Measurements from ENCODE around the gene SH3RF3. TPM values are rescaled to one million over a fixed set of nuclear protein-coding genes. Genes with fewer than 3 reads are reported as not detected.

The SH3RF3 gene
- total RNA-seq, 1 experiment from 2014 or later = 4.9 TPM

DNA sequence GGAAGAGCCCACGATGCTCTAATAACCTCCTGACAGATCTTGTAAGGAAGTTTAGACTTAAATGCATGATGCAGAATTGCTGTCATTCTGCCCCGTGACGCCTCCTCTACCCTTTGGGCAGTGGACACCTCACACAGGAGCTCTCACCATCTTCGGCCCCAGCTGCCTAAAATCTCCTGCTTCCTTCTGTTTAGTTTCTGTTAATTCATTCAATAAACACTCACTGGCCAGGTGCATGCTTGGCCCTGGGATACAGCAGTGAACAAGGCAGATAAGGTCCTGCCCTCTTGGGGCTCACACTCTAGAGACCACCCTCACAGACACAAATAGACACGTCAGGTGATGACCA, 403.7 kb downstream of the SH3RF3 start:
- Histone ChIP-seq H3K27me3 (ENCODE audit: control insufficient read depth, insufficient read depth, low read length) (no peaks in the 10 kb centered on the region), H3K4me1 (ENCODE audit: control insufficient read depth, insufficient read depth, low read length) (no peaks in the 10 kb centered on the region), H3K4me3 (ENCODE audit: low read depth in 2 of 2, low read length in 2 of 2) (no peak overlapping the region), H3K9me3 (ENCODE audit: control insufficient read depth, insufficient read depth, low read depth, low read length) (no peaks in the 10 kb centered on the region), H3K27ac (ENCODE audit: low read length) (no peak overlapping the region), H3K36me3 (ENCODE audit: control insufficient read depth, insufficient read depth, low read length) (no peaks in the 10 kb centered on the region)
- TF ChIP-seq SIN3A (IDR thresholded peaks at IDR 0.05; ENCODE audit: borderline replicate concordance, insufficient read depth, low read depth, low read length) = no peak
- TF ChIP-seq, protein P1, sequence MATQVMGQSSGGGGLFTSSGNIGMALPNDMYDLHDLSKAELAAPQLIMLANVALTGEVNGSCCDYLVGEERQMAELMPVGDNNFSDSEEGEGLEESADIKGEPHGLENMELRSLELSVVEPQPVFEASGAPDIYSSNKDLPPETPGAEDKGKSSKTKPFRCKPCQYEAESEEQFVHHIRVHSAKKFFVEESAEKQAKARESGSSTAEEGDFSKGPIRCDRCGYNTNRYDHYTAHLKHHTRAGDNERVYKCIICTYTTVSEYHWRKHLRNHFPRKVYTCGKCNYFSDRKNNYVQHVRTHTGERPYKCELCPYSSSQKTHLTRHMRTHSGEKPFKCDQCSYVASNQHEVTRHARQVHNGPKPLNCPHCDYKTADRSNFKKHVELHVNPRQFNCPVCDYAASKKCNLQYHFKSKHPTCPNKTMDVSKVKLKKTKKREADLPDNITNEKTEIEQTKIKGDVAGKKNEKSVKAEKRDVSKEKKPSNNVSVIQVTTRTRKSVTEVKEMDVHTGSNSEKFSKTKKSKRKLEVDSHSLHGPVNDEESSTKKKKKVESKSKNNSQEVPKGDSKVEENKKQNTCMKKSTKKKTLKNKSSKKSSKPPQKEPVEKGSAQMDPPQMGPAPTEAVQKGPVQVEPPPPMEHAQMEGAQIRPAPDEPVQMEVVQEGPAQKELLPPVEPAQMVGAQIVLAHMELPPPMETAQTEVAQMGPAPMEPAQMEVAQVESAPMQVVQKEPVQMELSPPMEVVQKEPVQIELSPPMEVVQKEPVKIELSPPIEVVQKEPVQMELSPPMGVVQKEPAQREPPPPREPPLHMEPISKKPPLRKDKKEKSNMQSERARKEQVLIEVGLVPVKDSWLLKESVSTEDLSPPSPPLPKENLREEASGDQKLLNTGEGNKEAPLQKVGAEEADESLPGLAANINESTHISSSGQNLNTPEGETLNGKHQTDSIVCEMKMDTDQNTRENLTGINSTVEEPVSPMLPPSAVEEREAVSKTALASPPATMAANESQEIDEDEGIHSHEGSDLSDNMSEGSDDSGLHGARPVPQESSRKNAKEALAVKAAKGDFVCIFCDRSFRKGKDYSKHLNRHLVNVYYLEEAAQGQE (IDR thresholded peaks at IDR 0.05; ENCODE audit: insufficient read depth in 1 of 2, low read depth in 2 of 2, low read length in 1 of 2) = no peak
- TF ChIP-seq TCF7L2 (IDR thresholded peaks at IDR 0.05; ENCODE audit: low read depth, low read length) = no peak
- no peak for TF ChIP-seq POLR2AphosphoS5 (IDR thresholded peaks at IDR 0.05; ENCODE audit: low read depth, low read length)
- TF ChIP-seq, protein P2, sequence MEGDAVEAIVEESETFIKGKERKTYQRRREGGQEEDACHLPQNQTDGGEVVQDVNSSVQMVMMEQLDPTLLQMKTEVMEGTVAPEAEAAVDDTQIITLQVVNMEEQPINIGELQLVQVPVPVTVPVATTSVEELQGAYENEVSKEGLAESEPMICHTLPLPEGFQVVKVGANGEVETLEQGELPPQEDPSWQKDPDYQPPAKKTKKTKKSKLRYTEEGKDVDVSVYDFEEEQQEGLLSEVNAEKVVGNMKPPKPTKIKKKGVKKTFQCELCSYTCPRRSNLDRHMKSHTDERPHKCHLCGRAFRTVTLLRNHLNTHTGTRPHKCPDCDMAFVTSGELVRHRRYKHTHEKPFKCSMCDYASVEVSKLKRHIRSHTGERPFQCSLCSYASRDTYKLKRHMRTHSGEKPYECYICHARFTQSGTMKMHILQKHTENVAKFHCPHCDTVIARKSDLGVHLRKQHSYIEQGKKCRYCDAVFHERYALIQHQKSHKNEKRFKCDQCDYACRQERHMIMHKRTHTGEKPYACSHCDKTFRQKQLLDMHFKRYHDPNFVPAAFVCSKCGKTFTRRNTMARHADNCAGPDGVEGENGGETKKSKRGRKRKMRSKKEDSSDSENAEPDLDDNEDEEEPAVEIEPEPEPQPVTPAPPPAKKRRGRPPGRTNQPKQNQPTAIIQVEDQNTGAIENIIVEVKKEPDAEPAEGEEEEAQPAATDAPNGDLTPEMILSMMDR (IDR thresholded peaks at IDR 0.05) = no peak
- ChIA-PET CTCF (no interaction called here), POLR2A (no interaction called here)
- ATAC-seq = no peak
- no TSS peak for BruUV-seq (replicated peaks)
- no peak for DNase-seq (ENCODE audit: low read depth, low spot score)
- in situ Hi-C loops (cut with HindIII; ENCODE audit: low pct_unique_long_range_greater_than_20kb, low sequenced_read_pairs) = no loop called here
- intact Hi-C loops (cut with micrococcal nuclease; ENCODE audit: unreplicated experiment) = no loop called here

DNA sequence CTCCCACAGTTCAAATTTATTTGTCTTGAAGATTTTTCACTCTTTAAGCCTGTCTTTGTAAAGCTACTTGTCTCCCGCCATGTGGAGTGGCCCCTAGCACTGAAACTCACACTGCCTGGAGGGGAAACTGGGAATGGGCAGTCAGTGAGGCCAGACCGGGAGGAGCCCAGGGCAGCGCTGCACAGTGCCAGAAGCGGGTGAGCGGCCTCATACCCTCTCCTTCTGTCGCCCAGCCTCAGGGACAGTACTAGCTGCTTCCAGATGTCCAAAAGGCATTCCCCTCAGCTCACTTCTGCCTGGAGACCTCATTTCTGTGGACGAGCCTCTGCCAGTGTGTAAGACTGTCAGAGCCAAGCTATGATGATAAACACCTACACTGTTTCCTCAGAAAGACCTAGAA, 404.8 kb downstream of the SH3RF3 start:
- Histone ChIP-seq H3K27me3 (ENCODE audit: control insufficient read depth, insufficient read depth, low read length) (no peaks in the 10 kb centered on the region), H3K4me1 (ENCODE audit: control insufficient read depth, insufficient read depth, low read length) (no peaks in the 10 kb centered on the region), H3K36me3 (ENCODE audit: control insufficient read depth, insufficient read depth, low read length) (no peaks in the 10 kb centered on the region), H3K9me3 (ENCODE audit: control insufficient read depth, insufficient read depth, low read depth, low read length) (no peaks in the 10 kb centered on the region), H3K4me3 (ENCODE audit: low read depth in 2 of 2, low read length in 2 of 2) (no peak overlapping the region), H3K27ac (ENCODE audit: low read length) (no peak overlapping the region)
- no TSS peak for BruUV-seq (replicated peaks)
- ATAC-seq (peak; percentile 27; the same call in 1 of the 2 replicates), DNase-seq (ENCODE audit: low read depth, low spot score) (no peak)
- TF ChIP-seq POLR2AphosphoS5 (IDR thresholded peaks at IDR 0.05; ENCODE audit: low read depth, low read length) (no peak), SIN3A (IDR thresholded peaks at IDR 0.05; ENCODE audit: borderline replicate concordance, insufficient read depth, low read depth, low read length) (no peak), TCF7L2 (IDR thresholded peaks at IDR 0.05; ENCODE audit: low read depth, low read length) (no peak)
- TF ChIP-seq, protein P1 (IDR thresholded peaks at IDR 0.05; ENCODE audit: insufficient read depth in 1 of 2, low read depth in 2 of 2, low read length in 1 of 2) = no peak
- TF ChIP-seq, protein P2 (IDR thresholded peaks at IDR 0.05) = no peak
- ChIA-PET POLR2A (interaction anchor here (0.6 kb wide), 1 partner anchor 55 kb away, joined by 6 read pairs; no protein-coding TSS in a partner anchor), CTCF (interaction anchor here (0.8 kb wide), 1 partner anchor 12 kb away, joined by 4 read pairs; no protein-coding TSS in a partner anchor)
- in situ Hi-C loops (cut with HindIII; ENCODE audit: low pct_unique_long_range_greater_than_20kb, low sequenced_read_pairs) (no loop called here), intact Hi-C loops (cut with micrococcal nuclease; ENCODE audit: unreplicated experiment) (no loop called here)

Data from Panc1 (cell line).